Adrenal gland (tissue), 12 donors: Measurements from ENCODE around the gene PDF. TPM values are rescaled to one million over a fixed set of nuclear protein-coding genes. Genes with fewer than 3 reads are reported as not detected.

ENCODE experiments used
- DNase-seq, 7 donors: peaks; one replicate each; pipeline ENCODE4 v3.0.0-alpha.2; 2019 to 2020
- H3K27ac ChIP-seq, 5 donors: fragments of 200-600 bp; sonication (generic) in 4 of 5; 1 replicate in 3 of 5; 2 replicates in 2 of 5; pipeline versions ENCODE4 v1.5.1 to v1.8.0; 2016 to 2020; ENCODE audit warnings: mild to moderate bottlenecking in 1 of 5
- H3K27me3 ChIP-seq: fragments of 200-600 bp; 2 replicates; pipeline ENCODE4 v1.8.0; 2021
- H3K36me3 ChIP-seq, 2 donors: fragments of 200-600 bp; replicated peaks in 1 of 2; 1 replicate in 1 of 2; 2 replicates in 1 of 2; pipeline versions ENCODE4 v1.5.1 to v1.8.0; 2018 to 2022
- H3K4me1 ChIP-seq, 2 donors: fragments of 200-600 bp; replicated peaks in 1 of 2; 1 replicate in 1 of 2; 2 replicates in 1 of 2; pipeline versions ENCODE4 v1.5.1 to v1.8.0; 2018 to 2021
- H3K4me3 ChIP-seq, 4 donors: fragments of 200-600 bp; sonication (generic) in 3 of 4; one replicate each; pipeline ENCODE4 v1.5.1; 2016 to 2018
- H3K9me3 ChIP-seq, 3 donors: fragments of 200-600 bp; sonication (generic) in 1 of 3; replicated peaks in 1 of 3; 1 replicate in 2 of 3; 2 replicates in 1 of 3; pipeline versions ENCODE4 v1.5.1 to v1.8.0; 2016 to 2021
- POLR2A ChIP-seq, 2 donors: fragments of 450-650 bp; IDR thresholded peaks; one replicate each; pipeline ENCODE4 v1.6.1; 2017; ENCODE audit warnings: antibody characterized with exemption in 2 of 2, mild to moderate bottlenecking in 2 of 2, moderate library complexity in 1 of 2
- WGBS, 4 donors: extraction: QIAGEN DNeasy Blood & Tissue Kit in 2 of 4; methylation state at CpG; one replicate each; pipeline versions ENCODE4 v1.1.5 to v1.1.7; 2013 to 2017; 5-methylcytosine and 5-hydroxymethylcytosine counted together
- intact Hi-C, 2 donors: fragments of 100-400 bp; cut with DNase I; formaldehyde crosslinking; loops; one replicate each; pipeline versions ENCODE4 v1.14.1 to v1.15.0; 2022 to 2023
- polyA plus RNA-seq, 3 donors: library from polyadenylated mRNA; stranded (reverse); fragments of 200-250 nt in 2 of 3; fragments of 350-450 nt in 1 of 3; fragmentation: Illumina TruSeq in 1 of 3; extraction: RNeasy Lipid Tissue Mini Kit (QIAGEN cat#74804) in 1 of 3; gene quantifications; one replicate each; pipeline ENCODE4 v1.2.3, GENCODE V29; 2013 to 2014
- total RNA-seq, 9 donors: library from RNA; depleted of rRNA in 4 of 9; stranded (reverse); fragments of >200 nt in 4 of 9; fragments of 120-200 nt in 1 of 9; fragmentation: NEBNext Ultra II Directional in 1 of 9; extraction: Animal tissue kit (Norgen Biotek cat#: 25700) in 1 of 9; gene quantifications; one replicate each; pipeline versions ENCODE4 v1.1.0 to v1.2.4, GENCODE V29; 2013 to 2023
- TF ChIP-seq, protein P1 (sequence below), 6 experiments: fragments of 450-650 bp in 4 of 6; fragments of 200-600 bp in 2 of 6; sonication (generic) in 1 of 6; IDR thresholded peaks; 1 replicate in 5 of 6; 2 replicates in 1 of 6; pipeline versions ENCODE4 v1.5.1 to v1.8.0; 2016 to 2021; ENCODE audit warnings: antibody characterized with exemption in 6 of 6, mild to moderate bottlenecking in 2 of 6, moderate library complexity in 1 of 6
- donor health status: healthy with polysubstance abuse.
- donor health status: Bipolar disorder and iron deficiency.
- donor health status: DM: yes; HTN: yes; CAD: no.
- donor health status: DM: no; HTN: no; CAD: no.
- donor health status: DM: no; HTN: no; CAD: no.
- donor health status: DM: yes; HTN: yes; CAD: no.

PDF gene
- total and polyA plus RNA-seq, 12 donors, result 1.2 to 61.9 (median 17.6) TPM

DNA sequence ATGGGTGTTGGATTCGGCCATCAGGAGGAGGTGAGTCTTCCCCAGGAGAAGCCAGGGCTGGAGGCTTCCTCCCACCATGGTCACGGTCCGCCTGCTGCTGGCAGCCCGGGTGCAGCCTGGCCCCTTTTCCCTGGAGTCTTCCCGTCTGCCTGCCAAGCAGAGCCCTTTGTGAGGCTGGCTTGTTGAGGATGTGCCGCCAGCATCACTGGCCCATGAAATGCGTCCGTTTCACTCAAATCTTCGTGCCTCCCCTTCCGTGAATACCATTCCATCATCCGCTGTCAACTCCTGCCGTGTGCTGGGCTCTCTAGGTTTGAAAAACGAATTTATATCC lies 9.7 kb downstream of the PDF start:
- Histone ChIP-seq H3K4me3 (no peak overlapping the region), H3K36me3 (peaks cover 0 to 98% of the 10 kb centered on the region in 2 donors), H3K4me1 (peaks cover under 1 to 16% of the 10 kb centered on the region in 2 donors), H3K27me3 (no peaks in the 10 kb centered on the region), H3K9me3 (no peaks in the 10 kb centered on the region), H3K27ac (no peak overlapping the region)
- TF ChIP-seq POLR2A (IDR thresholded peaks at IDR 0.05), result no peak
- TF ChIP-seq, protein P1, sequence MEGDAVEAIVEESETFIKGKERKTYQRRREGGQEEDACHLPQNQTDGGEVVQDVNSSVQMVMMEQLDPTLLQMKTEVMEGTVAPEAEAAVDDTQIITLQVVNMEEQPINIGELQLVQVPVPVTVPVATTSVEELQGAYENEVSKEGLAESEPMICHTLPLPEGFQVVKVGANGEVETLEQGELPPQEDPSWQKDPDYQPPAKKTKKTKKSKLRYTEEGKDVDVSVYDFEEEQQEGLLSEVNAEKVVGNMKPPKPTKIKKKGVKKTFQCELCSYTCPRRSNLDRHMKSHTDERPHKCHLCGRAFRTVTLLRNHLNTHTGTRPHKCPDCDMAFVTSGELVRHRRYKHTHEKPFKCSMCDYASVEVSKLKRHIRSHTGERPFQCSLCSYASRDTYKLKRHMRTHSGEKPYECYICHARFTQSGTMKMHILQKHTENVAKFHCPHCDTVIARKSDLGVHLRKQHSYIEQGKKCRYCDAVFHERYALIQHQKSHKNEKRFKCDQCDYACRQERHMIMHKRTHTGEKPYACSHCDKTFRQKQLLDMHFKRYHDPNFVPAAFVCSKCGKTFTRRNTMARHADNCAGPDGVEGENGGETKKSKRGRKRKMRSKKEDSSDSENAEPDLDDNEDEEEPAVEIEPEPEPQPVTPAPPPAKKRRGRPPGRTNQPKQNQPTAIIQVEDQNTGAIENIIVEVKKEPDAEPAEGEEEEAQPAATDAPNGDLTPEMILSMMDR (IDR thresholded peaks at IDR 0.05), result no peak
- 85 to 91% (median 90%) methylated on average over 9 to 13 of the region's 13 CpGs for WGBS, 4 donors
- DNase-seq, result no peak
- intact Hi-C loops, result no loop called here

DNA sequence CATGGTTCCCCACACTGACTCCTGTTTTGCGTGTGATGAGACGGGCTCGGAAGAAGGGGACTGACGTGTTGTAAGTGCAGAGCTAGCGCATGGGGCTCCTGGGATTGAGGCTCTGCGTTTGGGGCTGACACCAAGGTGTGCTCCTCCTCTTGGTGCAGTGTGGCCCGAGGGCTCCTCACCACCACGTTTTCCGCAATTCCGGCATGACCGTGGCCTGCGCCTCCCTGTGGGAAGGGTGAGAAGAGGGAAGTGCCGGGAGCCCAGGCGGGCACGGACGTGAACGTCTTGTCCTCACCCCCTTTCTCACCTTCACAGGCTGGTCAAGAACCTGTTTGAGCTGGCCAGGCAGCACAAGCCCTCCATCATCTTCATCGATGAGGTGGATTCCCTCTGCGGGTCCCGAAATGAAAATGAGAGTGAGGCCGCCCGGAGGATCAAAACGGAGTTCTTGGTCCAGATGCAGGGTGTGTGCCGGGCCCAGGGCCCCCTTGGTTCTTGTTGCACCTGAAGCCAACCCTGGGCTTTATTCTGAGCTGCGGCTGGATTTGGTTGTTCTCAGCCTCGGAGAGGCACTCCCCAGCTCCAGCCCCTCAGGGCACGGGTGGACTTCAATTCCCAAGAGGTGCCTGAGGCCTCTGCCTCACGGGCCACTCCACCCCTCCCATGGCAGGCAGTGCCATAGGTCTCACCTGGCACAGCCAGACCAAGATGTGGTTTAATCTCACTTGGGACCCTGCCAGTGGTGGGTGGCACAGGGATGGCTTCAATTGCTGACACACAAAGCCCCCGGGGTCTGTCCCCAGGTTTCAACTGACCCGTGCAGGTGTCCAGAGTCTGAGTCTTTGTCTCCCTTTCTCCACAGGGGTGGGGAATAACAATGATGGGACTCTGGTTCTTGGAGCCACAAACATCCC lies 10.3 kb downstream of the PDF start:
- Histone ChIP-seq H3K36me3 (peaks cover 0 to 98% of the 10 kb centered on the region in 2 donors), H3K27ac (no peak overlapping the region), H3K9me3 (no peaks in the 10 kb centered on the region), H3K4me1 (peaks cover 7 to 23% of the 10 kb centered on the region in 2 donors), H3K4me3 (no peak overlapping the region), H3K27me3 (no peaks in the 10 kb centered on the region)
- DNase-seq, result peak in 1 of 7 donors; percentile 51
- intact Hi-C loops, result no loop called here
- no peak for TF ChIP-seq POLR2A (IDR thresholded peaks at IDR 0.05)
- TF ChIP-seq, protein P1 (IDR thresholded peaks at IDR 0.05), result no peak
- 87 to 92% (median 92%) methylated on average over 18 to 30 of the region's 30 CpGs for WGBS, 4 donors

DNA sequence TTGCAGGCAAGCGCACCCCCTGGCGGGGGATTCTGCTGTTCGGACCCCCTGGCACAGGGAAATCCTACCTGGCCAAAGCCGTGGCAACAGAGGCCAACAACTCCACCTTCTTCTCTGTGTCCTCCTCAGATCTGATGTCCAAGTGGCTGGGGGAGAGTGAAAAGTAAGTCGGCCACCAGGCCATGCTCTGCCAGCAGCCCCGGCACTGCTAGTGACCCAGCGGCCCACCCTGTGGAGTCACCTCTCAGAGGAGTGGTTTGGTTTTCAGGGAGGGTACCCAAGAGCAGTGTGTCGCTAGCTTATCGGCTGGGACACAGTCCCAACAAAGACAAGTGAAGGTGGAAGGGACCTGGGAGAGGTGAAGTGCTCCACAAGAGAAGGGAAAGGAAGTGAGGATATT lies 11.0 kb downstream of the PDF start:
- no peak overlapping the region for H3K27ac ChIP-seq
- WGBS, 4 donors, result 87 to 99% (median 92%) methylated on average over 7 to 9 of the region's 9 CpGs
- H3K36me3 ChIP-seq, result peaks cover 0 to 95% of the 10 kb centered on the region in 2 donors
- H3K4me3 ChIP-seq, result no peak overlapping the region
- TF ChIP-seq, protein P1 (IDR thresholded peaks at IDR 0.05), result no peak
- no peak for TF ChIP-seq POLR2A (IDR thresholded peaks at IDR 0.05)
- intact Hi-C loops, result no loop called here
- H3K4me1 ChIP-seq, result peaks cover 7 to 21% of the 10 kb centered on the region in 2 donors
- no peaks in the 10 kb centered on the region for H3K27me3 ChIP-seq
- DNase-seq, result peak in 1 of 7 donors; percentile 13
- no peaks in the 10 kb centered on the region for H3K9me3 ChIP-seq

DNA sequence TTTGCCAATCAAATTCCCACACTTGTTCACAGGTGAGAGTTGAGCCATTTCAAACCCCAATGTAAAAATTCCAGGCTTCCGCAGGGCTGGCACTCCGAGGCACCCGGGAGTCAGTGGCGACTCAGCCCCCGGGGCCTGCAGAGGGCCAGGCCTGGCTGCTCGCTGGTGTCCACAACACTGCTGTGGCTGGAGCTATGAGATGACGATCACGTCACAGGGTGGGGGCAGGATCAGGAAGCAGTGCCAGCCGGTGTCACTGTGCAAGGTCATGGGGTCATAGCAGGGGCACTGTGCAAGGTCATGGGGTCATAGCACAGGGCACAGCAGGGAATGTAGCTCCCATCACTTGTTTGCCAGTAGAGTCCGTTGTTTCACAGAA lies 11.5 kb downstream of the PDF start:
- 44 to 80% (median 68%) methylated on average over 1 to 10 of the region's 10 CpGs for WGBS, 4 donors
- TF ChIP-seq, protein P1 (IDR thresholded peaks at IDR 0.05), result no peak
- no peak for TF ChIP-seq POLR2A (IDR thresholded peaks at IDR 0.05)

More for the DNA sequence above, 11.5 kb downstream of the PDF start:
- Histone ChIP-seq H3K36me3 (peaks cover 0 to 90% of the 10 kb centered on the region in 2 donors), H3K9me3 (no peaks in the 10 kb centered on the region), H3K27ac (peak overlapping the region in 1 of 5 donors; percentile 38), H3K4me1 (peaks cover 7 to 16% of the 10 kb centered on the region in 2 donors), H3K27me3 (no peaks in the 10 kb centered on the region), H3K4me3 (no peak overlapping the region)
- peak in 1 of 7 donors; percentile 13 for DNase-seq
- intact Hi-C loops, result no loop called here
